Activated T-helper 17 cell treated with anti-CD3 and anti-CD28 coated beads, Interleukin-2, amount 50 U/mL, for 72 hours (primary cell): ENCODE measurements around the gene DTNBP1. TPM values are rescaled to one million over a fixed set of nuclear protein-coding genes. Genes with fewer than 3 reads are reported as not detected.
A peak's percentile ranks its signal among the peaks of the same experiment; 100 is the strongest.

ENCODE experiments used
- ATAC-seq: fragments of 150-1000 bp; cut with Tn5 transposase; replicated peaks from 2 replicates; pipeline ENCODE4 v1.10.0; 2021; ENCODE audit warnings: mild to moderate bottlenecking, moderate library complexity
- H3K27ac Mint-ChIP-seq: one replicate; pipeline ENCODE4 v1.8.0; 2022; ENCODE audit warnings: mixed read lengths
- H3K27me3 Mint-ChIP-seq: one replicate; pipeline ENCODE4 v1.8.0; 2022; ENCODE audit warnings: mixed read lengths
- H3K36me3 Mint-ChIP-seq: one replicate; pipeline ENCODE4 v1.8.0; 2022; ENCODE audit warnings: low read depth, mild to moderate bottlenecking, mixed read lengths
- H3K4me1 Mint-ChIP-seq: one replicate; pipeline ENCODE4 v1.8.0; 2022; ENCODE audit warnings: mixed read lengths
- H3K4me3 Mint-ChIP-seq: one replicate; pipeline ENCODE4 v1.8.0; 2022; ENCODE audit warnings: mild to moderate bottlenecking, mixed read lengths
- H3K9me3 Mint-ChIP-seq: one replicate; pipeline ENCODE4 v1.8.0; 2022; ENCODE audit warnings: mixed read lengths
- total RNA-seq, 2 donors: library from RNA; stranded (reverse); gene quantifications; one replicate each; pipeline ENCODE4 v1.2.3, GENCODE V29; 2022

Gene DTNBP1
- total RNA-seq, 2 donors from 2014 or later: 13.8 to 24.8 TPM

- Mint-ChIP-seq H3K27me3 (no peaks in the 10 kb centered on the region), H3K9me3 (no peaks in the 10 kb centered on the region), H3K4me3 (no peak overlapping the region), H3K27ac (peak overlapping the region; percentile 46), H3K36me3 (peaks cover 99% of the 10 kb centered on the region), H3K4me1 (no peaks in the 10 kb centered on the region)
- ATAC-seq: no peak
Observed at GRCh38 chr6:15513131-15513771, 149.6 kb downstream of the DTNBP1 start.

- H3K27me3 Mint-ChIP-seq: no peaks in the 10 kb centered on the region
- peaks cover 98% of the 10 kb centered on the region for H3K36me3 Mint-ChIP-seq
- no peaks in the 10 kb centered on the region for H3K4me1 Mint-ChIP-seq
- H3K4me3 Mint-ChIP-seq: no peak overlapping the region
- H3K9me3 Mint-ChIP-seq: no peaks in the 10 kb centered on the region
- no peak for ATAC-seq
- H3K27ac Mint-ChIP-seq: no peak overlapping the region
Observed at GRCh38 chr6:15512721-15513120, 150.1 kb downstream of the DTNBP1 start.

GRCh38 chr6:15512126-15512525, 150.7 kb downstream of the DTNBP1 start:
- H3K27ac Mint-ChIP-seq: peak overlapping the region; percentile 52
- peaks cover 98% of the 10 kb centered on the region for H3K36me3 Mint-ChIP-seq

GRCh38 chr6:15511248-15512125, 151.3 kb downstream of the DTNBP1 start:
- peaks cover 98% of the 10 kb centered on the region for H3K36me3 Mint-ChIP-seq

More at GRCh38 chr6:15512126-15512525, 150.7 kb downstream of the DTNBP1 start:
- H3K4me3 Mint-ChIP-seq: no peak overlapping the region
- no peaks in the 10 kb centered on the region for H3K4me1 Mint-ChIP-seq
- H3K27me3 Mint-ChIP-seq: no peaks in the 10 kb centered on the region
- H3K9me3 Mint-ChIP-seq: no peaks in the 10 kb centered on the region
- no peak for ATAC-seq

GRCh38 chr6:15510536-15511247, 152.1 kb downstream of the DTNBP1 start:
- peaks cover 98% of the 10 kb centered on the region for H3K36me3 Mint-ChIP-seq
- peak overlapping the region; percentile 74 for H3K27ac Mint-ChIP-seq
- no peaks in the 10 kb centered on the region for H3K4me1 Mint-ChIP-seq
- H3K9me3 Mint-ChIP-seq: no peaks in the 10 kb centered on the region
- no peak overlapping the region for H3K4me3 Mint-ChIP-seq
- H3K27me3 Mint-ChIP-seq: no peaks in the 10 kb centered on the region
- no peak for ATAC-seq

More at GRCh38 chr6:15511248-15512125, 151.3 kb downstream of the DTNBP1 start:
- Mint-ChIP-seq H3K4me1 (no peaks in the 10 kb centered on the region), H3K27ac (peak overlapping the region; percentile 74), H3K9me3 (no peaks in the 10 kb centered on the region), H3K4me3 (no peak overlapping the region), H3K27me3 (no peaks in the 10 kb centered on the region)
- no peak for ATAC-seq

GRCh38 chr6:15510121-15510520, 152.7 kb downstream of the DTNBP1 start:
- Mint-ChIP-seq H3K4me3 (no peak overlapping the region), H3K4me1 (no peaks in the 10 kb centered on the region), H3K27ac (no peak overlapping the region), H3K27me3 (no peaks in the 10 kb centered on the region), H3K36me3 (peaks cover 98% of the 10 kb centered on the region), H3K9me3 (no peaks in the 10 kb centered on the region)
- no peak for ATAC-seq

GRCh38 chr6:15509335-15509933, 153.4 kb downstream of the DTNBP1 start:
- Mint-ChIP-seq H3K27me3 (no peaks in the 10 kb centered on the region), H3K4me3 (no peak overlapping the region), H3K27ac (peak overlapping the region; percentile 63), H3K36me3 (peaks cover 98% of the 10 kb centered on the region), H3K9me3 (no peaks in the 10 kb centered on the region), H3K4me1 (no peaks in the 10 kb centered on the region)
- ATAC-seq: peak; percentile 26

GRCh38 chr6:15508931-15509330, 153.9 kb downstream of the DTNBP1 start:
- no peaks in the 10 kb centered on the region for H3K27me3 Mint-ChIP-seq
- H3K4me1 Mint-ChIP-seq: no peaks in the 10 kb centered on the region
- no peak for ATAC-seq
- H3K4me3 Mint-ChIP-seq: no peak overlapping the region
- H3K27ac Mint-ChIP-seq: peak overlapping the region; percentile 63
- H3K9me3 Mint-ChIP-seq: no peaks in the 10 kb centered on the region
- peaks cover 98% of the 10 kb centered on the region for H3K36me3 Mint-ChIP-seq

GRCh38 chr6:15508441-15508871, 154.4 kb downstream of the DTNBP1 start:
- peaks cover 98% of the 10 kb centered on the region for H3K36me3 Mint-ChIP-seq
- no peak for ATAC-seq
- H3K4me1 Mint-ChIP-seq: no peaks in the 10 kb centered on the region
- H3K27me3 Mint-ChIP-seq: no peaks in the 10 kb centered on the region
- H3K27ac Mint-ChIP-seq: no peak overlapping the region
- no peaks in the 10 kb centered on the region for H3K9me3 Mint-ChIP-seq
- no peak overlapping the region for H3K4me3 Mint-ChIP-seq

- ATAC-seq: no peak
- Mint-ChIP-seq H3K4me3 (no peak overlapping the region), H3K4me1 (no peaks in the 10 kb centered on the region), H3K36me3 (peaks cover 98% of the 10 kb centered on the region), H3K27ac (peak overlapping the region; percentile 58), H3K27me3 (no peaks in the 10 kb centered on the region), H3K9me3 (no peaks in the 10 kb centered on the region)
Observed at GRCh38 chr6:15507746-15508145, 155.1 kb downstream of the DTNBP1 start.

- no peak for ATAC-seq
- H3K27ac Mint-ChIP-seq: peak overlapping the region; percentile 58
- H3K9me3 Mint-ChIP-seq: no peaks in the 10 kb centered on the region
- no peaks in the 10 kb centered on the region for H3K4me1 Mint-ChIP-seq
- H3K36me3 Mint-ChIP-seq: peaks cover 98% of the 10 kb centered on the region
- H3K27me3 Mint-ChIP-seq: no peaks in the 10 kb centered on the region
- H3K4me3 Mint-ChIP-seq: no peak overlapping the region
Observed at GRCh38 chr6:15507221-15507620, 155.6 kb downstream of the DTNBP1 start.

GRCh38 chr6:15506066-15506465, 156.8 kb downstream of the DTNBP1 start:
- H3K9me3 Mint-ChIP-seq: no peaks in the 10 kb centered on the region
- no peak overlapping the region for H3K27ac Mint-ChIP-seq
- ATAC-seq: no peak
- H3K4me3 Mint-ChIP-seq: no peak overlapping the region
- no peaks in the 10 kb centered on the region for H3K4me1 Mint-ChIP-seq
- H3K27me3 Mint-ChIP-seq: no peaks in the 10 kb centered on the region
- H3K36me3 Mint-ChIP-seq: peaks cover 99% of the 10 kb centered on the region

GRCh38 chr6:15505463-15505918, 157.3 kb downstream of the DTNBP1 start:
- Mint-ChIP-seq H3K27ac (no peak overlapping the region), H3K4me1 (no peaks in the 10 kb centered on the region), H3K9me3 (no peaks in the 10 kb centered on the region), H3K4me3 (no peak overlapping the region), H3K27me3 (no peaks in the 10 kb centered on the region), H3K36me3 (peaks cover 99% of the 10 kb centered on the region)
- ATAC-seq: no peak
